IMR-90 (cell line): ENCODE results near the gene ZNF521. TPM values are rescaled to one million over a fixed set of nuclear protein-coding genes. Genes with fewer than 3 reads are reported as not detected.

Experiments
- ATAC-seq: fragments of 200-7000 bp; cut with Tn5 transposase; 2 replicates; pipeline ENCODE4 v1.9.1; 2020; ENCODE audit warnings: low read depth, mild to moderate bottlenecking, moderate library complexity
- BruUV-seq: library from RNA; stranded (reverse); fragments of 400-500 nt; replicated peaks from 2 replicates; lab custom pipeline; 2021; lab: Mats Ljungman, UMichigan
- CTCF ChIA-PET: fragments of 300-600 bp; formaldehyde crosslinking; extraction: SDS; loops from one replicate; lab custom pipeline; 2021; ENCODE audit warnings: antibody characterized with exemption; lab: Yijun Ruan, JAX
- POLR2A ChIA-PET: fragments of 300-600 bp; sonication (Branson Sonifier 250); formaldehyde crosslinking; loops from one replicate; lab custom pipeline; 2022; ENCODE audit warnings: antibody characterized with exemption; ENCODE audit not compliant: unreplicated experiment; lab: Charles Lee
- DNase-seq: peaks from one replicate; pipeline ENCODE4 v3.0.0; 2013
- H2AFZ ChIP-seq: replicated peaks from 2 replicates; pipeline ENCODE3; 2013; ENCODE audit warnings: low read length, mild to moderate bottlenecking; ENCODE audit not compliant: poor library complexity
- H2AK5ac ChIP-seq: 2 replicates; pipeline ENCODE4 v1.6.1; 2013; ENCODE audit warnings: low read depth, low read length, inconsistent platforms
- H2AK9ac ChIP-seq: replicated peaks from 2 replicates; pipeline ENCODE3; 2013; ENCODE audit warnings: mild to moderate bottlenecking, low read depth, low read length, moderate library complexity; ENCODE audit not compliant: poor library complexity
- H2BK120ac ChIP-seq: 2 replicates; pipeline ENCODE4 v1.6.1; 2013; ENCODE audit warnings: low read depth, low read length, inconsistent platforms
- H2BK15ac ChIP-seq: 3 replicates; pipeline ENCODE4 v1.6.1; 2013; ENCODE audit warnings: low read depth, low read length, inconsistent platforms
- H2BK20ac ChIP-seq: 2 replicates; pipeline ENCODE4 v1.6.1; 2013; ENCODE audit warnings: low read depth, mild to moderate bottlenecking, inconsistent platforms, low read length, moderate library complexity
- H2BK5ac ChIP-seq: 2 replicates; pipeline ENCODE4 v1.6.1; 2013; ENCODE audit warnings: mild to moderate bottlenecking, low read depth, low read length, inconsistent platforms; ENCODE audit not compliant: poor library complexity, severe bottlenecking
- H3K14ac ChIP-seq: replicated peaks from 2 replicates; pipeline ENCODE4 v1.6.1; 2013; ENCODE audit warnings: low read depth, low read length, inconsistent platforms
- H3K18ac ChIP-seq: 2 replicates; pipeline ENCODE4 v1.6.1; 2013; ENCODE audit warnings: low read depth, low read length, control low read depth
- H3K23ac ChIP-seq: 2 replicates; pipeline ENCODE4 v1.6.1; 2013; ENCODE audit warnings: low read depth, low read length, inconsistent platforms
- H3K27ac ChIP-seq: 2 replicates; pipeline ENCODE4 v1.5.1; 2013; ENCODE audit warnings: mild to moderate bottlenecking, control low read depth, low read length; ENCODE audit not compliant: insufficient read depth
- H3K27me3 ChIP-seq: 2 replicates; pipeline ENCODE4 v1.6.1; 2013; ENCODE audit warnings: low read length; ENCODE audit not compliant: control insufficient read depth, insufficient read depth
- H3K36me3 ChIP-seq: 2 replicates; pipeline ENCODE4 v1.6.1; 2013; ENCODE audit warnings: low read length, mixed read lengths; ENCODE audit not compliant: control insufficient read depth, insufficient read depth
- H3K4ac ChIP-seq: 2 replicates; pipeline ENCODE4 v1.6.1; 2013; ENCODE audit warnings: low read depth, low read length, inconsistent platforms
- H3K4me1 ChIP-seq: 2 replicates; pipeline ENCODE4 v1.6.1; 2013; ENCODE audit warnings: low read length, mixed read lengths; ENCODE audit not compliant: control insufficient read depth, insufficient read depth
- H3K4me2 ChIP-seq: 2 replicates; pipeline ENCODE4 v1.6.1; 2013; ENCODE audit warnings: low read depth, mild to moderate bottlenecking, control low read depth, low read length, moderate library complexity
- H3K4me3 ChIP-seq: 2 replicates; pipeline ENCODE4 v1.5.1; 2013; ENCODE audit warnings: low read depth, mild to moderate bottlenecking, control low read depth, low read length, moderate library complexity; ENCODE audit not compliant: insufficient read depth
- H3K56ac ChIP-seq: 2 replicates; pipeline ENCODE4 v1.6.1; 2013; ENCODE audit warnings: low read length, inconsistent platforms; ENCODE audit not compliant: insufficient read depth; ENCODE audit errors: extremely low read depth
- H3K79me1 ChIP-seq, 2 experiments: 2 replicates each; pipeline ENCODE4 v1.6.1; 2013; ENCODE audit warnings: low read length in 2 of 2, inconsistent platforms in 1 of 2, low read depth in 1 of 2
- H3K9ac ChIP-seq: 2 replicates; pipeline ENCODE4 v1.6.1; 2013; ENCODE audit warnings: low read depth, low read length, control low read depth
- H3K9me1 ChIP-seq: 2 replicates; pipeline ENCODE4 v1.6.1; 2013; ENCODE audit warnings: low read length, inconsistent platforms; ENCODE audit not compliant: insufficient read depth
- H3K9me3 ChIP-seq: 2 replicates; pipeline ENCODE4 v1.6.1; 2013; ENCODE audit warnings: low read length; ENCODE audit not compliant: control insufficient read depth, insufficient read depth
- H4K20me1 ChIP-seq: 2 replicates; pipeline ENCODE4 v1.6.1; 2013; ENCODE audit warnings: low read length, inconsistent platforms; ENCODE audit not compliant: insufficient read depth
- H4K5ac ChIP-seq: 2 replicates; pipeline ENCODE4 v1.6.1; 2013; ENCODE audit warnings: mild to moderate bottlenecking, low read depth, low read length, control low read depth
- H4K8ac ChIP-seq, 2 experiments: 2 replicates each; pipeline ENCODE4 v1.6.1; 2013; ENCODE audit warnings: low read depth in 2 of 2, low read length in 2 of 2, control low read depth in 1 of 2, inconsistent platforms in 1 of 2
- H4K91ac ChIP-seq: 2 replicates; pipeline ENCODE4 v1.6.1; 2013; ENCODE audit warnings: low read depth, low read length, inconsistent platforms; ENCODE audit not compliant: insufficient read depth
- BHLHE40 ChIP-seq: fragments of 150-350 bp; IDR thresholded peaks from 2 replicates; pipeline ENCODE4 v1.6.1; 2016; ENCODE audit warnings: mild to moderate bottlenecking, low read depth, low read length
- CEBPB ChIP-seq: IDR thresholded peaks from 2 replicates; pipeline ENCODE4 v1.6.1; 2012; ENCODE audit warnings: low read depth, low read length, improper control_type of control experiment
- ELK1 ChIP-seq: fragments of 150-350 bp; IDR thresholded peaks from 2 replicates; pipeline ENCODE4 v1.6.1; 2016; ENCODE audit warnings: low read depth, mild to moderate bottlenecking, low read length, moderate library complexity, borderline replicate concordance
- FOS ChIP-seq: fragments of 150-350 bp; IDR thresholded peaks from 2 replicates; pipeline ENCODE4 v1.6.1; 2016; ENCODE audit warnings: low read depth, low read length
- MAZ ChIP-seq: IDR thresholded peaks from 2 replicates; pipeline ENCODE4 v1.6.1; 2012; ENCODE audit warnings: low read depth, mild to moderate bottlenecking, low read length, improper control_type of control experiment, moderate library complexity, borderline replicate concordance
- RFX5 ChIP-seq: IDR thresholded peaks from 2 replicates; pipeline ENCODE4 v1.8.0; 2012; ENCODE audit warnings: low read depth, mild to moderate bottlenecking, low read length, moderate library complexity
- SMC3 ChIP-seq: fragments of 150-350 bp; IDR thresholded peaks from 2 replicates; pipeline ENCODE4 v1.6.1; 2016; ENCODE audit warnings: low read depth, mild to moderate bottlenecking, antibody characterized with exemption, low read length, moderate library complexity
- USF2 ChIP-seq: fragments of 150-350 bp; IDR thresholded peaks from 2 replicates; pipeline ENCODE4 v1.6.1; 2017; ENCODE audit warnings: mild to moderate bottlenecking, antibody characterized with exemption, low read length, low read depth
- WGBS, 2 experiments: methylation state at CpG; one replicate each; pipeline versions ENCODE4 v1.1.5 to v1.1.7; 2013; ENCODE audit warnings: missing lambda C conversion rate in 2 of 2; ENCODE audit not compliant: insufficient read length in 1 of 2; ENCODE audit errors: extremely low coverage in 2 of 2; 5-methylcytosine and 5-hydroxymethylcytosine counted together
- dilution Hi-C: fragments of 300-500 bp; cut with HindIII; formaldehyde crosslinking; loops from one replicate; pipeline ENCODE4 v1.14.3; 2018; ENCODE audit warnings: low sequenced_read_pairs; ENCODE audit not compliant: unreplicated experiment
- in situ Hi-C: fragments of 300-500 bp; cut with MboI; formaldehyde crosslinking; loops from 3 replicates; pipeline ENCODE4 v1.14.3; 2019; ENCODE audit warnings: low sequenced_read_pairs, inconsistent platforms, mixed read lengths
- intact Hi-C: fragments of 100-400 bp; cut with micrococcal nuclease; formaldehyde crosslinking; loops from 2 replicates; pipeline ENCODE4 v1.10.0; 2022
- polyA plus RNA-seq, 3 experiments: library from polyadenylated mRNA; depleted of rRNA; stranded (reverse); fragments of >200 nt; gene quantifications; 2 replicates each; pipeline ENCODE4 v1.2.3, GENCODE V29; 2012; ENCODE audit warnings: low replicate concordance in 1 of 3
- total RNA-seq: library from RNA; depleted of rRNA; stranded (reverse); fragments of >200 nt; gene quantifications from 2 replicates; pipeline ENCODE4 v1.2.3, GENCODE V29; 2012

The ZNF521 gene
- total and polyA plus RNA-seq, 2 of the 4 experiments (the other 2 are of a cell fraction) = 21.5 to 59.3 TPM

- Histone ChIP-seq H2AK5ac (no peak overlapping the region), H4K8ac (no peak overlapping the region), H3K9me3 (no peaks in the 10 kb centered on the region), H3K4me1 (peaks cover 4% of the 10 kb centered on the region; the same call in 1 of the 2 replicates), H3K4ac (no peak overlapping the region), H3K14ac (peak overlapping the region; percentile 8; the same call in 1 of the 2 replicates), H3K23ac (no peak overlapping the region), H4K20me1 (no peaks in the 10 kb centered on the region), H2BK20ac (peak overlapping the region; percentile 19), H2BK5ac (peak overlapping the region; percentile 35), H3K9ac (no peak overlapping the region), H2AFZ (no peak overlapping the region), H2BK120ac (no peak overlapping the region), H4K5ac (no peak overlapping the region), H3K9me1 (0 out of 2 replicates have a peak, but pooled peaks cover 3% of the 10 kb centered on the region), H3K27ac (no peak overlapping the region; the same call in 1 of the 2 replicates), H2AK9ac (no peak overlapping the region), H3K79me1 (peaks cover 0 to 17% of the 10 kb centered on the region in 2 experiments; a peak in 3 of 4 replicates), H3K4me3 (no peak overlapping the region), H3K36me3 (no peaks in the 10 kb centered on the region), H2BK15ac (peak overlapping the region; percentile 43; the same call in 1 of the 3 replicates), H3K56ac (no peak overlapping the region), H3K4me2 (peak overlapping the region; percentile 63; the same call in 1 of the 2 replicates), H4K91ac (no peak overlapping the region), H3K27me3 (no peaks in the 10 kb centered on the region), H3K18ac (peak overlapping the region; percentile 24; the same call in 1 of the 2 replicates)
- TF ChIP-seq SMC3 = no peak
- TF ChIP-seq CEBPB = peak; percentile 46; the same call in 1 of the 2 replicates
- TF ChIP-seq USF2 = no peak
- no peak for TF ChIP-seq ELK1
- peak; percentile 51 for TF ChIP-seq FOS
- TF ChIP-seq BHLHE40 = no peak
- TF ChIP-seq RFX5 = no peak
- TF ChIP-seq MAZ = no peak
- ChIA-PET CTCF (no interaction called here), POLR2A (no interaction called here)
- dilution Hi-C loops (no loop called here), intact Hi-C loops (no loop called here), in situ Hi-C loops (no loop called here)
- BruUV-seq = no TSS peak
- no CpG with 5 or more reads among the region's 2 CpGs for WGBS, 2 experiments
- DNase-seq = peak; percentile 92
- ATAC-seq = peak; percentile 94
Measured at GRCh38 chr18:25144820-25145219, 207.1 kb downstream of the ZNF521 start.
